Metanephros (tissue), 1 donor: ENCODE data around the gene FAM20B. TPM values are rescaled to one million over a fixed set of nuclear protein-coding genes. Genes with fewer than 3 reads are reported as not detected.

ENCODE experiments used
- total RNA-seq: library from RNA; depleted of rRNA; stranded (reverse); fragments of >200 nt; gene quantifications from one replicate; pipeline ENCODE4 v1.2.3, GENCODE V29; 2014

FAM20B gene, protein sequence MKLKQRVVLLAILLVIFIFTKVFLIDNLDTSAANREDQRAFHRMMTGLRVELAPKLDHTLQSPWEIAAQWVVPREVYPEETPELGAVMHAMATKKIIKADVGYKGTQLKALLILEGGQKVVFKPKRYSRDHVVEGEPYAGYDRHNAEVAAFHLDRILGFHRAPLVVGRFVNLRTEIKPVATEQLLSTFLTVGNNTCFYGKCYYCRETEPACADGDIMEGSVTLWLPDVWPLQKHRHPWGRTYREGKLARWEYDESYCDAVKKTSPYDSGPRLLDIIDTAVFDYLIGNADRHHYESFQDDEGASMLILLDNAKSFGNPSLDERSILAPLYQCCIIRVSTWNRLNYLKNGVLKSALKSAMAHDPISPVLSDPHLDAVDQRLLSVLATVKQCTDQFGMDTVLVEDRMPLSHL
- 34.3 TPM for total RNA-seq

DNA sequence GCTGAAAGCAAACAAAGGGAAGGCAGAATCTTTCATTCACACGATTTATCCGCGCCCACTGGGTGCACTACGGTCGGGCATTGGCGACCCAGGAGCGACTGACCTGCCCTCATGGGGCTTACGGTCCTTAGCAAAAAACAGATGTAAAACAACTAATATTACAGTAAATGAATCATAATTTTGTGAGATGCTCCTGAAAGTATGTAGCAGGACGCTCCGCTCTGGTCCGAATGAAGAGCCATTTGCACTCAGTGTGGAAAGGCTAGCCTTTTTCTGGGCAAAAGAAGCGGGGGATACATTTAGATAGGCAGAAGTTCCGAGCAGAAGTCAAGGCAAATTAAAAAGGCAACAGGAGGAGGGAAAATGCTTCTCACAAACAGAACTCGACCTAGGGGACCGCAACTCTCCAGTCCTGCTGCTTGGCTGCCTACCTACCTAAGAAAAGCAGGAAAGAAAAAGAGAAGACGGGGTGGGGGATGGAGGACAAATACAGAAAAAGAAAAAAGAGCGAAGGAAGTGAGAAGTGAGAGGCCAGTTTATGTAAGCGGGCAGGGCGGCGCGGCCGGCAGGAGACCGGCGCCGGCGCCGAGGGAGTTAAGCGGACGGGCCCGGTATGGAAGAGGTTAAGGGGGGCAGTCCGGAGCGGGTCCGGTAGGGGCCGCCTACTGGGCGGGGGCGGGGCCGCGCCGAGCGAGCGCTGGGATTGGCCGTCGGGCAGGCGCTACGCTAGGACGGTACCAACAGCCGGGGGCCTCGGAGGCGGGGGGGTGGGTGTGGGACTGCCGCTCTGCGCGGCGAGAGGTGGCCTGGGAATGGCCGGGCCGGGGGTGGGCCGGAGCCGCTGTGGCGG is at the start of gene FAM20B:
FAM20B (plus strand) TSS at position 770 of the 850 bp plus-strand sequence. CDS start 17,954 bp downstream, outside the sequence.

DNA sequence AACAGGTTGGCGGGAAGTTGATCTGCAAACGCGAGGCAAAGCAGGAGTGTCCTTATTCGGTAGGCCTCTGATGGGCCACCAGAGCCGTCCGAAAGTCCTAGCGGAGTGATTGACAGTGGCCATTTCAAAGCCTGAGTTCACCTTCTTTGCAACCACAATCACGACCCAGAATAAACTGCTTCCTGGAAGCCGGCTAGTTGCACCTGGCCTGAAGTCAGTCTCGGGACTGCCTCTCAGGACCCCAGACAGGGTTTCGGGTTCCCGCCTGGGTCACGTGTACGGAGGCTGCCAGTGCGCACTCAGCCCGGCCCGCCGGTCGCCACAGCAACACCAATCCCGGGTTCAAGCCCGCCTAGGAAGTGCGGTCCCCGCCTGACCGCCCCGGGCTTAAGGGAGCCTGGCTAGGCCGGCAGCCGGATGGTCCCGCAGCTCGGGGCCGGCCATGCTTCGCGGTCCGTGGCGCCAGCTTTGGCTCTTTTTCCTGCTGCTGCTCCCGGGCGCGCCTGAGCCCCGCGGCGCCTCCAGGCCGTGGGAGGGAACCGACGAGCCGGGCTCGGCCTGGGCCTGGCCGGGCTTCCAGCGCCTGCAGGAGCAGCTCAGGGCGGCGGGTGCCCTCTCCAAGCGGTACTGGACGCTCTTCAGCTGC is 56.1 kb downstream of the FAM20B start, which contains the start of gene TOR3A:
TOR3A (plus strand) TSS at position 384 of the 646 bp plus-strand sequence; CDS start at position 443, 59 bp downstream.

Other genes starting within 250 kb of the FAM20B start
- 7.6 TPM for gene ANGPTL1, start 154.8 kb upstream of the FAM20B start, total RNA-seq
- 32.3 TPM for gene TOR3A, start 56.2 kb downstream of the FAM20B start, total RNA-seq
- gene ABL2, start 203.8 kb downstream of the FAM20B start, total RNA-seq: 15.8 TPM